ENCODE data around the gene PTPRK. TPM values are rescaled to one million over a fixed set of nuclear protein-coding genes. Genes with fewer than 3 reads are reported as not detected.

Gene PTPRK
- total and polyA plus RNA-seq, 10 of the 15 experiments (the other 5 are each of a cell fraction or from before 2014, with no cell fraction given), result 0.23 to 1.9 (median 0.55) TPM

DNA sequence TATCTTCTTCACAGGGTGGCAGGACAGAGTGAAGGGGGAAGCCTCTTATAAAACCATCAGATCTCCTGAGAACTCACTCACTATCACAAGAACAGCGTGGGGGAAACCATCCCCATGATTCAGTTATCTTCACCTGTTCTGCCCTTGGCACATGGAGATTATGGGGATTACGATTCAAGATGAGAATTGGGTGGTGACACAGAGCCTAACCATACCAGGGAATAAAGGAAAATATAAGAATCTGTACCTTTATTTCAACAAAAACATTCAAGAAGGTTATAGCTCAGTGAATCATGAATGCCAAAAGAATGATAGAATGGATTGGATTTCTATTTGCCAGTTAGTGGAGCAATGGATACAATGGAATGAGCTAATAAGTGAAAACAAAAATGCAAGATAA, 214.4 kb downstream of the PTPRK start:
- no peak for DNase-seq (ENCODE audit: low read depth, low spot score)
- intact Hi-C loops (cut with micrococcal nuclease; ENCODE audit: unreplicated experiment) (no loop called here), in situ Hi-C loops (cut with MboI) (no loop called here)
- no peak overlapping the region for H3K4me2 ChIP-seq (ENCODE audit: control insufficient read depth, insufficient read depth)
- no peaks in the 10 kb centered on the region for H4K20me1 ChIP-seq (ENCODE audit: control insufficient read depth, insufficient read depth)
- no peak overlapping the region for H3K9ac ChIP-seq (ENCODE audit: control insufficient read depth, insufficient read depth, low read length)
- H3K4me1 ChIP-seq (ENCODE audit: control insufficient read depth, insufficient read depth, low read length), result no peaks in the 10 kb centered on the region
- no peaks in the 10 kb centered on the region for H3K9me3 ChIP-seq (replicated peaks; ENCODE audit: control insufficient read depth, insufficient read depth, low read length)
- ATAC-seq, result no peak
- SMC1A ChIA-PET (ENCODE audit: uncharacterized antibody, unreplicated experiment), result no interaction called here
- POLR2A ChIA-PET, result no interaction called here
- TF ChIP-seq, protein P1, sequence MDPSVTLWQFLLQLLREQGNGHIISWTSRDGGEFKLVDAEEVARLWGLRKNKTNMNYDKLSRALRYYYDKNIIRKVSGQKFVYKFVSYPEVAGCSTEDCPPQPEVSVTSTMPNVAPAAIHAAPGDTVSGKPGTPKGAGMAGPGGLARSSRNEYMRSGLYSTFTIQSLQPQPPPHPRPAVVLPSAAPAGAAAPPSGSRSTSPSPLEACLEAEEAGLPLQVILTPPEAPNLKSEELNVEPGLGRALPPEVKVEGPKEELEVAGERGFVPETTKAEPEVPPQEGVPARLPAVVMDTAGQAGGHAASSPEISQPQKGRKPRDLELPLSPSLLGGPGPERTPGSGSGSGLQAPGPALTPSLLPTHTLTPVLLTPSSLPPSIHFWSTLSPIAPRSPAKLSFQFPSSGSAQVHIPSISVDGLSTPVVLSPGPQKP (IDR thresholded peaks at IDR 0.05; ENCODE audit: low read depth, low read length), result no peak
- TF ChIP-seq, protein P2, sequence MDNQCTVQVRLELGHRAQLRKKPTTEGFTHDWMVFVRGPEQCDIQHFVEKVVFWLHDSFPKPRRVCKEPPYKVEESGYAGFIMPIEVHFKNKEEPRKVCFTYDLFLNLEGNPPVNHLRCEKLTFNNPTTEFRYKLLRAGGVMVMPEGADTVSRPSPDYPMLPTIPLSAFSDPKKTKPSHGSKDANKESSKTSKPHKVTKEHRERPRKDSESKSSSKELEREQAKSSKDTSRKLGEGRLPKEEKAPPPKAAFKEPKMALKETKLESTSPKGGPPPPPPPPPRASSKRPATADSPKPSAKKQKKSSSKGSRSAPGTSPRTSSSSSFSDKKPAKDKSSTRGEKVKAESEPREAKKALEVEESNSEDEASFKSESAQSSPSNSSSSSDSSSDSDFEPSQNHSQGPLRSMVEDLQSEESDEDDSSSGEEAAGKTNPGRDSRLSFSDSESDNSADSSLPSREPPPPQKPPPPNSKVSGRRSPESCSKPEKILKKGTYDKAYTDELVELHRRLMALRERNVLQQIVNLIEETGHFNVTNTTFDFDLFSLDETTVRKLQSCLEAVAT (IDR thresholded peaks at IDR 0.05), result no peak
- TF ChIP-seq CBFB (IDR thresholded peaks at IDR 0.05; ENCODE audit: low read depth), result no peak
- TF ChIP-seq TCF3 (IDR thresholded peaks at IDR 0.05; ENCODE audit: borderline replicate concordance, insufficient read depth, low read depth, low read length), result no peak
- TF ChIP-seq, protein P3, sequence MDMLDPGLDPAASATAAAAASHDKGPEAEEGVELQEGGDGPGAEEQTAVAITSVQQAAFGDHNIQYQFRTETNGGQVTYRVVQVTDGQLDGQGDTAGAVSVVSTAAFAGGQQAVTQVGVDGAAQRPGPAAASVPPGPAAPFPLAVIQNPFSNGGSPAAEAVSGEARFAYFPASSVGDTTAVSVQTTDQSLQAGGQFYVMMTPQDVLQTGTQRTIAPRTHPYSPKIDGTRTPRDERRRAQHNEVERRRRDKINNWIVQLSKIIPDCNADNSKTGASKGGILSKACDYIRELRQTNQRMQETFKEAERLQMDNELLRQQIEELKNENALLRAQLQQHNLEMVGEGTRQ (IDR thresholded peaks at IDR 0.05; ENCODE audit: borderline replicate concordance, low read depth, low read length), result no peak
- TF ChIP-seq, protein P4, sequence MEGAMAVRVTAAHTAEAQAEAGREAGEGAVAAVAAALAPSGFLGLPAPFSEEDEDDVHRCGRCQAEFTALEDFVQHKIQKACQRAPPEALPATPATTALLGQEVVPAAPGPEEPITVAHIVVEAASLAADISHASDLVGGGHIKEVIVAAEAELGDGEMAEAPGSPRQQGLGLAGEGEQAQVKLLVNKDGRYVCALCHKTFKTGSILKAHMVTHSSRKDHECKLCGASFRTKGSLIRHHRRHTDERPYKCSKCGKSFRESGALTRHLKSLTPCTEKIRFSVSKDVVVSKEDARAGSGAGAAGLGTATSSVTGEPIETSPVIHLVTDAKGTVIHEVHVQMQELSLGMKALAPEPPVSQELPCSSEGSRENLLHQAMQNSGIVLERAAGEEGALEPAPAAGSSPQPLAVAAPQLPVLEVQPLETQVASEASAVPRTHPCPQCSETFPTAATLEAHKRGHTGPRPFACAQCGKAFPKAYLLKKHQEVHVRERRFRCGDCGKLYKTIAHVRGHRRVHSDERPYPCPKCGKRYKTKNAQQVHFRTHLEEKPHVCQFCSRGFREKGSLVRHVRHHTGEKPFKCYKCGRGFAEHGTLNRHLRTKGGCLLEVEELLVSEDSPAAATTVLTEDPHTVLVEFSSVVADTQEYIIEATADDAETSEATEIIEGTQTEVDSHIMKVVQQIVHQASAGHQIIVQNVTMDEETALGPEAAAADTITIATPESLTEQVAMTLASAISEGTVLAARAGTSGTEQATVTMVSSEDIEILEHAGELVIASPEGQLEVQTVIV (IDR thresholded peaks at IDR 0.05; ENCODE audit: borderline replicate concordance, partially characterized antibody), result no peak
- no peak for TF ChIP-seq RBBP5 (conservative IDR thresholded peaks at IDR 0.05)
- no peak for TF ChIP-seq RUNX3 (IDR thresholded peaks at IDR 0.05; ENCODE audit: low read length)
- no peak for TF ChIP-seq ZNF217 (IDR thresholded peaks at IDR 0.05)
- TF ChIP-seq JUND (IDR thresholded peaks at IDR 0.05; ENCODE audit: low read depth, low read length), result no peak
- TF ChIP-seq MTA2 (IDR thresholded peaks at IDR 0.05; ENCODE audit: low read depth), result no peak
- no peak for TF ChIP-seq CBX3 (IDR thresholded peaks at IDR 0.05; ENCODE audit: borderline replicate concordance, low read depth)
- 0 out of 4 replicates have a peak, but pooled peaks cover 0 to 1% of the 10 kb centered on the region in 2 experiments for H3K27me3 ChIP-seq (replicated peaks in 1 of 2; ENCODE audit: control insufficient read depth in 2 of 2, insufficient read depth in 2 of 2, low read length in 1 of 2)
- CTCF ChIA-PET, result no interaction called here
- H3K36me3 ChIP-seq (ENCODE audit: control insufficient read depth in 2 of 2, insufficient read depth in 2 of 2, low read length in 1 of 2), result no peaks in the 10 kb centered on the region
- FAIRE-seq, result no peak
- 0% methylated on average over 2 of the region's 2 CpGs for WGBS (ENCODE audit: insufficient coverage, insufficient replicate concordance, low lambda C conversion rate, missing lambda C conversion rate)
- H3K27ac ChIP-seq (ENCODE audit: control insufficient read depth, insufficient read depth), result no peak overlapping the region
- H3K4me3 ChIP-seq, result no peak overlapping the region
- RAD21 ChIA-PET (ENCODE audit: unreplicated experiment), result no interaction called here
- no peaks in the 10 kb centered on the region for H3K79me2 ChIP-seq (ENCODE audit: control insufficient read depth, insufficient read depth, low read length)
- H2AFZ ChIP-seq (ENCODE audit: control insufficient read depth, low read depth, low read length), result no peak overlapping the region
- BruUV-seq (replicated peaks), result no TSS peak

Data from GM12878 (cell line).